HEK293 (cell line): Measurements from ENCODE around the gene RBM20.

Source experiments
- ZBTB7A ChIP-seq: fragments of 450-650 bp; formaldehyde crosslinking; IDR thresholded peaks from 2 replicates; pipeline ENCODE4 v1.5.1; 2016; ENCODE audit warnings: low read depth, missing biosample characterization, missing genetic modification characterization
- TF ChIP-seq, protein P1 (sequence below): fragments of 450-650 bp; formaldehyde crosslinking; IDR thresholded peaks from 2 replicates; pipeline ENCODE4 v1.5.1; 2016; ENCODE audit warnings: missing biosample characterization, missing genetic modification characterization

GRCh38 chr10:110698782-110699201, 54.7 kb downstream of the RBM20 start:
- TF ChIP-seq ZBTB7A = no peak
- TF ChIP-seq, protein P1, sequence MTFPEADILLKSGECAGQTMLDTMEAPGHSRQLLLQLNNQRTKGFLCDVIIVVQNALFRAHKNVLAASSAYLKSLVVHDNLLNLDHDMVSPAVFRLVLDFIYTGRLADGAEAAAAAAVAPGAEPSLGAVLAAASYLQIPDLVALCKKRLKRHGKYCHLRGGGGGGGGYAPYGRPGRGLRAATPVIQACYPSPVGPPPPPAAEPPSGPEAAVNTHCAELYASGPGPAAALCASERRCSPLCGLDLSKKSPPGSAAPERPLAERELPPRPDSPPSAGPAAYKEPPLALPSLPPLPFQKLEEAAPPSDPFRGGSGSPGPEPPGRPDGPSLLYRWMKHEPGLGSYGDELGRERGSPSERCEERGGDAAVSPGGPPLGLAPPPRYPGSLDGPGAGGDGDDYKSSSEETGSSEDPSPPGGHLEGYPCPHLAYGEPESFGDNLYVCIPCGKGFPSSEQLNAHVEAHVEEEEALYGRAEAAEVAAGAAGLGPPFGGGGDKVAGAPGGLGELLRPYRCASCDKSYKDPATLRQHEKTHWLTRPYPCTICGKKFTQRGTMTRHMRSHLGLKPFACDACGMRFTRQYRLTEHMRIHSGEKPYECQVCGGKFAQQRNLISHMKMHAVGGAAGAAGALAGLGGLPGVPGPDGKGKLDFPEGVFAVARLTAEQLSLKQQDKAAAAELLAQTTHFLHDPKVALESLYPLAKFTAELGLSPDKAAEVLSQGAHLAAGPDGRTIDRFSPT (tag by site-specific recombination) = no peak
